Right ventricle myocardium superior (tissue), 1 donor: ENCODE measurements around the gene CACNA1I. TPM values are rescaled to one million over a fixed set of nuclear protein-coding genes. Genes with fewer than 3 reads are reported as not detected.
A peak's percentile ranks its signal among the peaks of the same experiment; 100 is the strongest.

ENCODE experiments used
- ATAC-seq: fragments of 200-7000 bp; cut with Tn5 transposase; one replicate; pipeline ENCODE4 v1.9.1; 2020; ENCODE audit warnings: mild to moderate bottlenecking; ENCODE audit not compliant: poor library complexity
- DNase-seq: peaks from one replicate; pipeline ENCODE4 v3.0.0-alpha.2; 2020
- intact Hi-C: fragments of 100-400 bp; cut with DNase I; formaldehyde crosslinking; loops from one replicate; pipeline ENCODE4 v1.11.2; 2022
- total RNA-seq: library from RNA; stranded (reverse); fragmentation: NEBNext Ultra II Directional; extraction: Animal tissue kit (Norgen Biotek cat#: 25700); gene quantifications from one replicate; pipeline ENCODE4 v1.2.1, GENCODE V29; 2021
- donor health status: DM: no; HTN: yes; CAD: no; lungs with severe emphysema.

CACNA1I gene
- total RNA-seq, 1 donor from 2014 or later = 0.03 TPM

- no peak for DNase-seq
- no peak for ATAC-seq
- intact Hi-C loops = no loop called here
Observed at GRCh38 chr22:39631381-39632286, 61.1 kb downstream of the CACNA1I start.

- intact Hi-C loops = no loop called here
- DNase-seq = no peak
- ATAC-seq = no peak
Observed at GRCh38 chr22:39634530-39635405, 64.2 kb downstream of the CACNA1I start.

- ATAC-seq (no peak), DNase-seq (no peak)
- intact Hi-C loops = no loop called here
Observed at GRCh38 chr22:39635719-39636118, 65.2 kb downstream of the CACNA1I start.

- no peak for ATAC-seq
- intact Hi-C loops = no loop called here
- DNase-seq = no peak
Observed at GRCh38 chr22:39638958-39639357, 68.4 kb downstream of the CACNA1I start.

- ATAC-seq (no peak), DNase-seq (no peak)
- intact Hi-C loops = no loop called here
Observed at GRCh38 chr22:39641660-39642310, 71.2 kb downstream of the CACNA1I start.

- ATAC-seq (no peak), DNase-seq (no peak)
- intact Hi-C loops = no loop called here
Observed at GRCh38 chr22:39643311-39644083, 72.9 kb downstream of the CACNA1I start.

- intact Hi-C loops = no loop called here
- no peak for DNase-seq
- ATAC-seq = no peak
Observed at GRCh38 chr22:39645532-39645931, 75.0 kb downstream of the CACNA1I start.

- intact Hi-C loops = no loop called here
- no peak for DNase-seq
- no peak for ATAC-seq
Observed at GRCh38 chr22:39646398-39647063, 76.0 kb downstream of the CACNA1I start.

- ATAC-seq = no peak
- DNase-seq = no peak
- intact Hi-C loops = no loop called here
Observed at GRCh38 chr22:39647836-39648629, 77.5 kb downstream of the CACNA1I start.

- intact Hi-C loops = no loop called here
- no peak for DNase-seq
- ATAC-seq = no peak
Observed at GRCh38 chr22:39648630-39648950, 78.0 kb downstream of the CACNA1I start.

GRCh38 chr22:39649500-39650089 lies 79.0 kb downstream of the CACNA1I start:
- intact Hi-C loops = no loop called here
- DNase-seq (no peak), ATAC-seq (no peak)

GRCh38 chr22:39651053-39651996 lies 80.8 kb downstream of the CACNA1I start:
- intact Hi-C loops = no loop called here
- peak; percentile 69 for DNase-seq
- peak; percentile 41 for ATAC-seq

- DNase-seq = no peak
- ATAC-seq = no peak
- intact Hi-C loops = no loop called here
Observed at GRCh38 chr22:39652990-39653786, 82.6 kb downstream of the CACNA1I start.

GRCh38 chr22:39653787-39654077 lies 83.2 kb downstream of the CACNA1I start:
- ATAC-seq (no peak), DNase-seq (no peak)
- intact Hi-C loops = no loop called here

- intact Hi-C loops = no loop called here
- DNase-seq (no peak), ATAC-seq (no peak)
Observed at GRCh38 chr22:39654131-39654926, 83.8 kb downstream of the CACNA1I start.
